DMS114 treated with DMSO at 0.1 percent for 48 hours (cell line): ENCODE results near the gene DNAH17.

ENCODE experiments used
- DNase-seq: peaks from one replicate; lab custom pipeline; 2025; ENCODE audit not compliant: unreplicated experiment; lab: John Stamatoyannopoulos, UW

Gene DNAH17

DNA sequence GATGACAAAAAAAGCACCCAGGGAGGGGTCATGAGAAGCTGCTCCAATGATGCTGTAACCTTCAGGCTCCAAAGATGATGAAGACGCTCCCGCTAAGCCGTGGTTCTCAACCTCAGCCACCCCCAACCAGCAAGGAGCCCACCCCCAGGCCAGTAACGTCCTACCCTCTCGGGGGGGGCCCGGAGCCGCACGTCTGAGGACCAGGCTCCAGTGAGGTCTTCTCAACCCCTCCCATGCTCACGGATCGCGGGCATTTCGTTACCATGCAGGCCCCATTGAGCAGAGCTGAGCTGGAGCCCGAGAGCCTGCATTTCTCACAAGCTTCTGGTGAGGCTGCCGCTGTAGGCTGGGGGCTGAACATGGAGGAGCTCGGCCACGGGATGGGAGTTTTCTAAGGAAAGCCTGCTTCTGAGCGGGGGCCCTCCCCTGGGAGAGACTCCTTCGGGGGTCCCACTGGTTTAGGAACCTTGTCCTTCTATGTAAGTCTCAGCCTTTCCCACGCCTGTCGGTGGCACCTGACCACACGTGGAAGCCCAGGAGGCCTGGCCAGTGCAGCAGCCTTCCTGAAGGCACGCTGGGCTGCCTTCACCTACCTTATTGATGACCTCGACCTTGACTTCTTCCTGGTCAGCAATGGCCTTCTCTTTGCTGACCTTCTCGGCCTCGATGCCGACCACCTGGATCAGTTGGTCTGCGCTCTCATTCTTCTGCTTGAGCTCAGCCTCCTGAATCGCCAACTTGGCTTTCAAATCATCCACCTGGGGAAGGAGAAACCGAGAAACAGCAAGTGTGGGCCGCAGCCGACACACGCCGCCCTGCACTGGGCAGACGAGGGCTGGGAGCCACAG lies 116.0 kb downstream of the DNAH17 start:
- DNase-seq: no peak

DNA sequence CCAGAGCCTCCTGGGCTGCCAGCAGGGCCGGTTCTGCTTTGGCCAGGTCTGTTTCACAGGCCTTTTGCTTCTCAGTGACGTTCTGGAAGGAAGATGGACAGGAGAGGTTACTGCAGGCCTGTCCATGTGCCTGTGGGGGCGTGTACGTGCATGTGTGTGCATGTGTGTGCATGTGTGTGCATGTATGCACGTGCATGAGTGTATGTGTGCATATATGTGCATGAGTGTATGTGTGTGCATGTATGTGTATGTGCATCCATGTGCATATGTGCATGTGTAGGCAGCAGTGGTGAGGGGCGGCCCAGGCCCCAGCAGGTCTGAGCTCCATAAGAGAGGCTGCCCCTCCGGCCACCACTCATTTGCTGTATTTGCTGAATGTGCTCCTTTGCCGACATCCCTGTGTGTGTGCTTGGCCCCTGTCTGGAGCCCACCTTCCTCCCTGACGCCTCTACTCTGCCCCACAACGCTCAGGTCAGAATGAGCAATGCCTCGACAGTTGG lies 117.0 kb downstream of the DNAH17 start:
- DNase-seq: no peak

DNA sequence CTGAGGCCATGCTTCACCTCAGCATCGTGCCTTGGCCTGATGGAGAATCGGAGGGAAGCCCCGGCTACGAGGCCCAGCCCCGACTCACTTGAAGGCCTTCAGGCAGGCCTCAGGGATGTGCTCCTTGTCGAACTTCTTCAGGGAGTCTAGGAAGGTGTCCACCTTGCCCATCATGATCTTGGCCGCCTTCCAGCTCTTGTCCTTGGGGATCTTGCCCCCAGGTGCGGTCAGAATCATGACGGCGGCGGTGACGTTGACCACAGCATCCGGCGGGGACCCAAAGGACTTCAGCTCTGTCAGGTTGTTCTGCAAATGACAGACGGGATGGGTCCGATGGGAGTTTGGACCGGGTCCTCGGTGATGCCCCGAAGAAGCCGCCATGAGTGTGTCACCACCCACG lies 117.5 kb downstream of the DNAH17 start:
- no peak for DNase-seq

GRCh38 chr17:78458736-78459335 lies 118.4 kb downstream of the DNAH17 start:
- no peak for DNase-seq

DNA sequence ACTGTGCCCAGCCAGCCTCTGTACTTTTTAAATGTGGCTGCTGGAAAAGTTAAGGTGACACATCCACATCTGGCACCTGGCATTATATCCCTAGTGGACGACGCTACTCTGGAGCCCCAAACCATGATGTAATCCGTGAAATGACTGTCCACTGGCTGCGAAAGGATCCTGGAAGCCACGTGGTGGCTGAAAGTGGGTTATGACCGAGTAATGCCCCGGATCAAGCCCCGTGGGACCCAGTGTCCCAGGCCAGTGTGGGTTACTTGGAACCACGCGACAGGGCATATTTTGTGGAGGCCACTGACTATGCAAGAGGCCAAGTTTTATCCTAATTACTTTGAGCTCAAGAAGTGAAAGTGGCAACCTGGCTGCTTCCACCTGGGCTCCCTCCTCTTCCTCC lies 119.1 kb downstream of the DNAH17 start:
- no peak for DNase-seq

DNA sequence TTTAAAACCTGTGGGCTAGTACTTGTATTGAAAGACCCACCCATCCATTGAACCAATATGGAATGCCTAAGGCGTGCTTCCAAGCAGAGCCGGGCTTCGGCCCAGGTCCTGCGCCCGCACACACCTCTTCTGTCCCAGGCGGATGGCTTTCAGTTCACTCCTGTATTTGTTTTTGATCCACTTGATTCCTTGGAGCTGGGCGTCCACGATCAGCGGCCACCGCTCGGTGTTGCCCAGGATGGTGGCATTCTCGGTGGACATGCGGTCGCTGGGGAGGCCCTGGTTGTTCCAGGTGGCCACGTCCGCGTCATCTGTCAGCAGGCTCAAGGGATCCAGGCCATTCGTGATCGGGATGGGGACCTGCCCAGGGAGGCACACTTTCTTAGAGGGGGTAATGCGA lies 122.8 kb downstream of the DNAH17 start:
- no peak for DNase-seq

GRCh38 chr17:78451753-78452152 lies 125.4 kb downstream of the DNAH17 start:
- DNase-seq: no peak

GRCh38 chr17:78450696-78451345 lies 126.4 kb downstream of the DNAH17 start:
- DNase-seq: no peak

DNA sequence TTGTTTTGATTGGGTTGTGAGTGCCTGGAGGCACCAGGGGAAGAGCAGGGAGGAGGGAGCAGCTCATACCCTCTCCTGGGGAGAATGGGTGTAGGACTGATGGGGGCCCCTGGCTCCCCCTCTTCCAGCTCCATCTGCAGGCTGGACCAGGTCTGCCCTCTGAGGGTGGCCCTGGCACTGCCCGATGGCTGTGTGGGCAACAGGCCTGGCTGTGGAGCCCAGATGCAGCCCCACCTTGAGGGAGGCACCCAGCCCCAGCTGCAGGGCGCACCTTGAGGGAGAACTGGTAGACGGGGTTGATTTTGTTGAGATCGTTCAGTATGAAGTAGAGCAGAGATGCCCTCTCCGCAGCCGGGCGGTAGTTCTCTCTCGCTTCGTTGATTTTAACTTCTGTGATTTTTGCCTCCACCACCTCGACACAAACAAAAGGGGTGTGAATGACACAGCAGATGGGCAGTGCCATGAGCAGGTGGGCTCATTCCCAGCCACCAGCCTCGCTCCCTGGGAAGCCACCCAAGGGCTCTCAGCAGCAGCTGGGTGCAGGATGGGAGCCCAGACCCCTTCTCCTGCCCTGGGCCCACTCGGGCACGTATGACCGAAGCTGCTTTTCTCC lies 127.1 kb downstream of the DNAH17 start:
- no peak for DNase-seq

DNA sequence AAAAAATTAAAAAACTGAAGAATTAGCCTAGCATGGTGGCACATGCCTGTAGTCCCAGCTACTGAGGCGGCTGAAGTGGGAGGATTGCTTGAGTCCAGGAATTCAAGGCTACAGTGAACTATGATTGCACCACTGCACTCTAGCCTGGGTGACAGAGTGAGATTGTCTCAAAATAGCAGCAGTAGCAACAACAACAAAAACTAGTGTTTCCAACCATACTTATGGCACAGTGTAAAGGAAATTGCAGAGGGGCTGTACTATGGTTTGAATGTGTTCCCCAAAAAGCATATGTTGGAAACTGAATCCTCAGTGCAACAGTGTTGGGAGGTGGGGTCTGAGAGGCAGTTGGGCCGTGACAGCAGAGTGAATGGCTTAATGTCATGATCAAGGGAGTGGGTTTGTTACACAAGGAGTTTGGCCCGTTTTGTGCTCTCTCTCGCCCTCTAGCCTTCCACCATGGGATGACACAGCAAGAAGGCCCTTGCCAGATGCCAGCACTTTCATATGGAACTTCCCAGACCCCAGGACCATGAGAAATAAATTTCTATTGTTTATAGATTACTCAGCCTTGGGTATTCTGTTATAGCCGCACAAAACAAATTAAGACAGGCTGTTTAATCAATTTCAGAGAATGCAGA lies 128.7 kb downstream of the DNAH17 start:
- DNase-seq: no peak

GRCh38 chr17:78446833-78447232 lies 130.4 kb downstream of the DNAH17 start:
- no peak for DNase-seq

DNA sequence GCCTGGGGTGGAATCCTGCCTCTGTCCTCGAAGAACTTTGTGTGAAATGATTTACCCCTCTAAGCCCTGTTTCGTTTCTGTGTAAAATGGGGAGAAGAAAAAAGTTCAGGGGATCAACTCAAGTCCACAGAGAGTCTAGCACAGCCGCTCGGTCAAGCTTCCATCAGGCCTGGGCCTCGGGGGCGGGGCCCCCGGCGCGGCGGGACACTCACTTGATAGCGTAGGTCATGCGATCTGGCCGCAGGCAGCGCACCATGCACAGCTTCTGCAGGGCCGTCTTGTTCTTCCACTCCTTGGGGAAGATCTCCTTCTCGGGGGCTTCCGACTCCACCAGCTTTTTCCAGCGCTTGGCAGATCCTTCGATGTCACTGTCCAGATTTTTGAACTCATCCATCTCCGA lies 132.8 kb downstream of the DNAH17 start:
- no peak for DNase-seq

DNA sequence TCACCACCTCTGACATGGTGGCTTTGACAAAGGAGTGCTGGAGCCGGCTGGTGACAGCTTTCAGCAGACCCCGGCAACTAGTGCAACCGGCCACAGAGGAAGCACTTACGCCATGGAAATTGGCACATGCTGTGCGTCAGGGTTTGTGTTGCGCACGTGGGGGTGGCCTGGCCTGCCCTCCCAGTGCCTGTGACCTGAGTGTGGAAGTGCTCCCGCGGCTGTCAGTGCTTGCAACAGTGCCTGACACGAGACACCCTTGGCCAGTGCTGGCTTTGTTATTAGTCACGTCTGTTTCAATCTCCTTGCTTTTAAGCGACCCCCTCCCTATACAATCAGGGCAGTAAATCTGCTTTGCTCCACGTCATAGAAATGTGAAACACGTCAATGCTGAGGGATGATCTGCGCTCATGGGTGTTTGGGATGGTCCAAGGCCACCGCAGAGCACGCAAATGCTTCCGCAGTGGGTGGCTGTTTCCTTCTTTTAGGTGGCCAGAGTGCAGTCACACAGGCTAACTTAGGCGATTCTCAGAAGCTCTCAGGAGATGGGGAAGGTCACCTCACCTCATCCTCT lies 134.5 kb downstream of the DNAH17 start:
- DNase-seq: no peak

- no peak for DNase-seq
Observed at GRCh38 chr17:78441271-78441971, 135.8 kb downstream of the DNAH17 start.

- no peak for DNase-seq
Observed at GRCh38 chr17:78438694-78439325, 138.4 kb downstream of the DNAH17 start.

DNA sequence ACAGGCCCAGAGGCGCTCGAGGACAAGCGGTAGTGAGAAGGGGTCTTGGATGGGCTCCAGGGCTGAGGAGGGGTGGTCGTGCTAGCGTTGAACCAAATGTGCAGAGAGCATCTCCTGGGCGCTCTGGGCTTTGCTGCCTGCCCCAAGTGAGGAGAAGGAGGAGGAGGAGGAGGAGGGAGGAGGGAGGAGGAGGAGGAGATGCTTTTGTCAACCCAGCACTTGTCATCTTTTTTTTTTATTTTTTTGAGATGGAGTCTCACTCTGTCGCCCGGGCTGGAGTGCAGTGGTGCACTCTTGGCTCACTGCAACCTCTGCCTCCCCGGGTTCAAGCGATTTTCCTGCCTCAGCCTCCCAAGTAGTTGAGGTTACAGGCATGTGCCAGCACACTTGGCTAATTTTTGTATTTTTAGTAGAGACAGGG lies 138.9 kb downstream of the DNAH17 start:
- no peak for DNase-seq

DNA sequence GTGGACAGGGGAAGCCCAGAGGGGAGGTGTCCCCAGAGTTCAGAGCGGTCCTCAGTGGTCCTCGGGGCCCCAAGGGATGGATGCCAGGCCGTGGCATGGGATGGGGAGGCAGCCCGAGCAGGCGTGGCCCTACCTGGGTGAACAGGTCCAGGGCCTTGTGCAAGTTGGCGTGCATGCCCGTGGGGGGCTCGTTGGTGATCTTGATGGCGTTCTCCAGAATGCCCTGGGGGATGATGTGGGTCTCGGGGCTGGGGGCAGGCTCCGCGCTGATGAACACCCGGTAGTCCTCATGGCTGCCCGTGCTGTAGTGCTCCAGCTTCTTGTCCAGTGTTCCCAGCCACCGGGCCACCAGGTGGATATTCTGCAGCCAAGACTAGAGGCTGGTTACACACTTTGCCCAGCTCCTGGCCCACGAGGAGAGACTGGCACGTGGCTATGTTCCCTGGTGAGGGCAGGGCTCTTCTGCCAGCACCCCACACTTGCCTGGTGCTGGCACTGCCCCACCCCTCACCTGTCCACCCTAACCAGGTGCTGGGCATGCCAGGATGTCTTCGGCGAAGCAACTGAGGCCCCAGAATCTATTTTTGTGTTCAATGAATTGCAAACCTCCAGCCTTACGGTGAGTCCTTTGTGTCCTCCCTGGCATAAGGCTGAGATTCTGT lies 139.6 kb downstream of the DNAH17 start:
- no peak for DNase-seq

DNA sequence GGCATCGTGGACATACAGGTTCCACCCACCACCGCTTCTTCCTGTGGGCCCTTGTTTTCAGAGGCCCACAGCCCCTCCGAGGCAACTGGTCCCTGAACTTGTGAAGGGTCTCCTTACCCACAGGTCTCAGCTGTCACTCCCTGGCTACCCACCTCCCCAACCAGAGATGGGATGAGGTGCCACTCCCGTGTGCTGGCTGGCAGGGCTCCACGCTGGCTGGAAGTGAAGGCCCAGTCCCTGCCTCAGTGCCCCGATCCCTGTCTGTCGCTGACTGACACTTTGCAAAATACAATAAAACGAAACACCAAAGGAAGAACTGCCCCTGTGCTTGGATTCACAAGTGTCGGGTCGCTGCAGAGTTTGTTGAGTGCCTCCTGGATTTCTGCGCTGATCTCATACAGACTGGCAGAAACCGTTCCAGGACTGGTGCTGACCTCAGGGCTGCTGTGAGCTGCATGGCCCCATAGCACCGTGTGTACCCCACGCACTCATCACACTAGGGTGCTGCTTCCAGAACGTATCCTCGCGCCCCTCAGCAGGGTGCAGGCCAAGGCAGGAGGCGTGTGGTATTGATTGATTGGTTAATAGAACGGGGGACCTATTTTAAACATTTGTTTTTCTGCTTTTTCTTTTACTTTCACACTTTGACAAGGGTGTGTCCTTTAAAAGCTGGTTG lies 141.7 kb downstream of the DNAH17 start:
- no peak for DNase-seq
